Measurements from ENCODE around the gene TBC1D10B.
A peak's percentile ranks its signal among the peaks of the same experiment; 100 is the strongest.

The TBC1D10B gene

GRCh38 chr16:30372725-30373124 is 2.4 kb upstream of the TBC1D10B start:
- DNase-seq: no peak

- DNase-seq: no peak
Measured at GRCh38 chr16:30372038-30372712, 1.9 kb upstream of the TBC1D10B start.

- no peak for DNase-seq
Measured at GRCh38 chr16:30371248-30371816, 1.0 kb upstream of the TBC1D10B start.

DNA sequence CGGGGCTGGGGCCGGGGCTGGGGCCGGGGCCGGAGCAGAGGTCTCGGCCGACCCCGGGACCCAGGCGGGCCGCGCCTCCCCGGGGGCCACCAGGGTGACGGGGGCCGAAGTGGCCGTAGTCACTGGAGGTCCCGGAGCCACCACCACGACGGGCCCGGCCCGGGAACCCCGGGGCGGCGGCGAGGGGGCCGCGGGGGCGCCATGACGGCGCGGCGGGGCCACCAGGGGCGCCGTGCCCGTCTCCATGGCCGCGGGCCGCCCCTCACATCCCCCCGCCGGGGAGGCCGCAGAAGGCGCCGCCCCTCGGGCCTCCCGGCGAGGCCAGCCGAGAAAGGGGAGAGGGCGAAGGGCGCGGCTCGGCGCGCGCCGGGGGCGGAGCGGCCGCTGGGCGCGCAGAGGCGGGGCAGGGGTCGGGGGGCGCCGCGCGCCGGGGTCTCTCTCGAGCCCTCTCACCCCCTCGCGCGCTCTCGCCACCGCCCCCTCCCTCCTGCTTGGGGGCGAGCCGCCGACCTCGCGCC is 297 bp downstream of the TBC1D10B start:
- DNase-seq: no peak

DNA sequence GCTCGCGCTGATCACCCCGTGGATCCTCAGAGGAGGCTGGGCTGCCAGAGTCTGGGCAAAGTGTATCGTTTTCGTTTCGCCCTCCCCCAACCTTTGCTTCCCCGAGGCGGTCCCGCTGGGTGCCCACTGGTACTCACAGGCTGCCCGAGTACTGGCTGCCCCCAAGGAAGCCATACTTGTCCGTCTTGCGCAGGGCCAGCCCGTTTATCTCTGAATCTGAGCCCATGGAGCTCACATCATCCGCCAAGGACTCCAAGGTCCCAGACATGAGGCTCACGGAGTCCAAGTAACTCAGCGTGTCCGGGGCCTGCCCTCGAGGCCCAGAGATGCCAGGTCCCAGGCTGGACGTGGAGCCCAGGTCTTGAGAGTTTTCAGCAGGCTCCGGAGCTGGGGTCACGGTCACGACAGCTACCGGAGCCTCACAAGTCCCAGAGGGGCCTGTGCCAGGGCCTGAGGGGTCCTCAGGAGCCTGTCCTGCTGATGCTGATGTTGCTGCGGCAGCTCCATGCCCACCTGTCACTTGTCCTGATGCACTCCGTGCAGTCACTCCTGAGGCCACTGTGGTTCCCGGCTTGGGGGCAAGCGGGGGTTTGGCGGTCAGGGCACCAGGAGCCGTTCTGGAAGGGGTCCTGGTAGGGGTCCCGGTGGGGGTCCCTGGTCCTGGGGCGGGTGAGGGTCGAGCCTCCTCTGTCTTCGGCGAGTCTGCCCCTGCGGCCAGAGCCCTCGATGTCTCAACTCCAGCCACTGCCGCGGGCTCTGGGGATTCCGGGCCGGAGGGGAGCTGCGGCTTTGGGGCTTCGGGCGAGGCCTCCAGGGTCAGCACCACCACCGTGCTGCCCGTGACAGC is 980 bp downstream of the TBC1D10B start:
- DNase-seq: peak; percentile 36

GRCh38 chr16:30368792-30369090 is 1.6 kb downstream of the TBC1D10B start:
- DNase-seq: no peak

DNA sequence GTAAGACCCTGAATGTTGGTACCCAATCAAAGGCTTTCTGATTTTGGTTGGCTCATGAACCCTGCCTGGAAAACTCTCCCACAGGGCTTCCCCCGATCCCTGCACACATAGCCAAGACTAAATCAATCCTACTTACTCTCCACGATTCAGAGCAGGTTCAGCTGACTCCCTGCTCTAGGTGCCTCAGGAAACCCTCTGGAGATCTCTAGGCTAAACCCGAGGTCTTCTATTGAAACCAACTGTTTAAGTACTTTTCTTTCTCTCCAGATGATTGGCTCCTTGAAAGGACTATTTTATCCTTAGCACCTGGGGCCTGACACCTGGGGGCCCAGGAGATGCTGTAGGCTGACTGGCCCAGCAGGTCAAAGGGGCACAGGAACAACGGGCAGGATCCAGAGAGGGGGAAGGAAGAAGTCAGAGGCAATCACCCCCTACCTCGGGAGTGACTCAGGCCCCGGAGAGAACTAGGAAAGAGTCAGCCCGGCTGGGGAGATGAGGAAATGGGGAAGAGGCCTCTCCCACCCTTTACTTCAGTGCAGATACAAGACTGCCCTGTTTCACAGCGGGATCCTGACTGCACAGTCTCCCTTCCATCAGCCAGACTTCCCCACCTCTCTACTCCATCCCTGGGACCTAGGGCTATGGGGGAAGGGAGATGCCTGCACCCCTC is 2.0 kb downstream of the TBC1D10B start:
- no peak for DNase-seq

GRCh38 chr16:30367349-30368009 is 2.8 kb downstream of the TBC1D10B start:
- no peak for DNase-seq

- no peak for DNase-seq
Measured at GRCh38 chr16:30366511-30366910, 3.8 kb downstream of the TBC1D10B start.

GRCh38 chr16:30365200-30365599 is 5.1 kb downstream of the TBC1D10B start:
- DNase-seq: no peak

GRCh38 chr16:30361180-30361579 is 9.1 kb downstream of the TBC1D10B start:
- DNase-seq: no peak

DNA sequence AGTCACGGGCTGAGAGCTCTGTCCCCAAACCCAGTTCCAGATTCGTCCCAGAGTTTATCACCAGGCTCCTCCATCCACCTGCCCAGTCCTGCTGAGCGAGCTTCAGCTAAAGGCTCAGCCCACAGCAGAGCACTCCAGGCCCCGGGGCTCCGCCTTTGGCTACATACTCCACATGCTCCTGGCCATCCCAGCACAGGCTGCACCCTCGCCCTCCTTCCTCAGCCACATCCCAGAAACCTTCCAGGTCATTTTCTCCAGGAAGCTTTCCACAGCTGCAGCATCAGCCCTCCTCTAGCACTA is 10.5 kb downstream of the TBC1D10B start:
- no peak for DNase-seq

DNA sequence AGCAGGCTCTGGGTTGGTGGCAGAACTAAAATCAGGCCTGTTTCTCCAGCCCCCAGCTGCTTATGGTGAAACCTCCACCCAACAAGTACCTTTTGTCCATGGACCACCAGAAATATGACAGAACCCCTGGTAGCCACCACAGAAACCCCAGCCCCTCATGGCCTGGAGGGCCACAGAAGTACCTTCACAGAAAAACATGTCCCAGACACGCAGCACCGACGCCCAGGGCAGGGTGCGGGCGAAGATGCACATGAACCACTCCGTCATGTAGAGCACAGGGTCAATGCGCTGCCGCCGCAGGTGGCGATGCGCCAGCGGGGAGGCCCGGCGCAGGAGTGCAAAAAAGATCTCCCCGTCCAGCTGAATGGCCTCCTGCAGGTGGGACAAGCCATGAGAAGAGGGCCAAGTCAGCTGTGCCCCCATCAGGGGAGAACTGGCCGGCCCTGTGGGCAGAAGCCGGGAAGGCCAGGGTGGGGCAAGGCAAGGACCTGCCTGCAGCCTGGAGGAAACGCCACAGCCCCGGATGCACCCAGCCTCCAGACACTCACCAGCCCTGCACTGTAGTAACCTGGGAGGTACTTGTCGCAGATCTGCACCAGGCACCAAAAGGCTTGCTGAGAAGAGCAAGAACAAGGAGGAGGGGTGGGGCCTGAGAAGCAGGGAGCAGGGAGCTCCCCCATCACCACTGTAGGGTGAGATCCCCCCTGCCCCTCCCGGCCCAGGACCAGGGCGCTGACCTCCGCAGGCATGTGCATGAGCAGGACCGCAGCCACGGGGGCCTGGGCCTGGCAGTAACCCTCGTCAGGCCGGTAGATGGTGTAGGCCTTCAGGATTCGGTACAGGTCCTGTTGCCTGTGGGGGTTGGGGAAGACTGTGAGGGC is 11.1 kb downstream of the TBC1D10B start:
- no peak for DNase-seq

DNA sequence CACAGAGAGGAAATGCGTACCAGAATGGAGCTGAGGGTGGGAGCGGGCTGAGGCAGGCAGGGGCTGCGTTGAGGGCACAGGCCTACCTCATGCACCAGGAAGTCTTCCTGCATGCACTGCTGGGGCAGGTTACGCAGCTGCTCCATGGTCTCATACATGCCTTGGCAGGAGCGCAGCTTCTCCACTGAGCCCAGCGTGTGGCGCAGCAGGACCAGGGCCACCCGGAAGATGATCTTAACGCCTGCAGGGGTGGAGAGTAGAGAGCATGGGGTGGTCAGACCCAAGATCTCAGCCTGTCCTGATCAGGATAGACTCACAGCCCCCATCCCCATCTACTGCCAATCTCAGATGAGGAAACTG is 11.7 kb downstream of the TBC1D10B start:
- DNase-seq: no peak

GRCh38 chr16:30357715-30358576 is 12.3 kb downstream of the TBC1D10B start:
- DNase-seq: no peak

- no peak for DNase-seq
Measured at GRCh38 chr16:30357085-30357714, 13.1 kb downstream of the TBC1D10B start.

DNA sequence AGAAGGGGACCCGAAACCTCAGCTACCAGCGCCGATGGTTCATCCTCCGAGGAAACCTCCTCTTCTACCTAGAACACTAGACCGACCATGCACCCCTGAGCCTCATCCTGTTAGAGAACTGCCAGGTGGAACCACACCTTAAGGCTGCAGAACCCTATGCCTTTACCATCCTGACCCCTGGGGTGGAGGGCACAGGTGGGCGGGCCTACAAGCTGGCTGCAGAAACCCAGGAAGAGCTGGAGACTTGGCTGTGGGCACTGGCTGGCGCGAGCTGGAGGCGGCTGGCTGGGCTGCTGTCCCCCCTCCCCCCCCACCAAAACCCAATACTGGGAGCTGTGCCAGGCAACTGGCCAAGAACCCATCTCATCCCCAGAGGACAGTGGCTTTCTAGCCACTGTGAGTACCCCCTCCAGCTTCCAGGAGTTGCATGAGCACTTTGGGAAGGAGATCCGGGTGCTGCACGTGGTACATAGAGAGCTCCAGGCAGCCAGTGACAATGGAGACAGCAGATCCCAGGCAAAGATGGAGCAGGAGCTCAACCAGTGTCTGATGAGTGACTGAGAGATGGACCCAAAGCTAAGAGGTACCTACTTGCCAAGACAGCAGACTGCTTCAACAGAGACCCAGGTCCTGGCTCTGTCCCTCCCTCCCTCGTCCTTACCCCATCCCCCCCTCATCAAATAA is 13.8 kb downstream of the TBC1D10B start:
- no peak for DNase-seq

DNA sequence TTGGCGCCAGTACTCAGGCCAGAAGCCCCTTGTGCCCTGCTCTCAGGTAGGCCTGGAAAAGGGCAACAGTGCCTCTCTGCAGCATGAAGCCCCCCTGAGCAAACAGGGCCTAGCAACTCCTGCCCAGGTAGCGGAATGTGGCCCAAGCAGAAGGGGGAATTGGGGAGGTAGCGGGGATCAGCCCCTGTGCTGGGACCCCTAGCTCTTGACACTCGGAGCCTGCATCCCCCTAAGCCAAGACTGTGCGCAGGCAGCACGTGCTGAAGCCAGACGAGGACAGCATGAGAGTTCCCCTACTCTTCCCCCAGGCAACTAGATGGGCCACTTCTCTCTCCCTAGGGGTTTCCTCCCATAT is 14.4 kb downstream of the TBC1D10B start:
- no peak for DNase-seq

DNA sequence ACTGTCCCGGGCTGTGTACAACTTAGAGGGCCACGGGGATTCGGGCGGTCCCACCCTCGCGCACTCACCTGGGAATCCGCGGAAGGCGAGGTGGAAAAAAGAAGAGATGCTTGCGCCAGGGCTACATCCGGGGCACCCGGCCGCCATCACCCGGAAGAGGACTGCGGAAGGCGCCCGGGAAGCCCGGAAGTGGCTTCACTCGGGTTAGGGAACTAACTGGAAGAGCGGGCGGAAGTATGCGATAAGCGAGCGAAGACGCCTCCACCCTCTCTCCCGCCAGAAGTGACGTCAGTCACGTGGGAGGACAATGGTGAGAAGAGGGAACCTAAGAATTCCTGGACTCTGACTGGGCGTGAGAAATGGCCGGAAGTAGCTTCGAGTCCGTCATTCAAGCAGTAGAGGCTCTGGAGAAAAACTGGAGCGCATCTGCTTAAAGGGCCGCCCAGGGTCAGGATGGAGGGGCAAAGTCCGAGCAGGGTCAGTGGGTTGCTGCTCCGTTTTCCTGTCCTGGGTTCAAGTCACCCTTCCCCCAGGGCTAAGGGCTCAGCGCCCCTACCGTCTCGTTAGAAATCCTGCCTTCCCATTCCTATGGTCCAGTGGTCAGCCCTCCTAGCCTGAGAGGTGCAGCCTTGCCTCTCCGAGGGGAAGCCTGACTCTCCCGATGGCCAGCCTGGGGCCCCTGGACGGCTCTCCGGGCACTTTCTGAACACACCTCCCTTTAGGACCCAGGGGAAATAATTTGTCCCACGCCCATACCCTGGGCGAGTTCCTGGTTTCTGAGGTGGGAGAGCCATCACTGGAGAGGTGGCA is 14.9 kb downstream of the TBC1D10B start, which contains the start of gene CD2BP2:
Gene CD2BP2 (minus strand): TSS at position 165 of the 810 bp plus-strand sequence. CDS start 627 bp downstream, outside the sequence.
- DNase-seq: peak; percentile 95
